ENCODE results near the gene HSPA14. TPM values are rescaled to one million over a fixed set of nuclear protein-coding genes. Genes with fewer than 3 reads are reported as not detected.

Gene HSPA14
- total and polyA plus RNA-seq, 2 of the 8 experiments (the other 6 are each of a cell fraction or from before 2014, with no cell fraction given), result 20.5 to 36.4 TPM

DNA sequence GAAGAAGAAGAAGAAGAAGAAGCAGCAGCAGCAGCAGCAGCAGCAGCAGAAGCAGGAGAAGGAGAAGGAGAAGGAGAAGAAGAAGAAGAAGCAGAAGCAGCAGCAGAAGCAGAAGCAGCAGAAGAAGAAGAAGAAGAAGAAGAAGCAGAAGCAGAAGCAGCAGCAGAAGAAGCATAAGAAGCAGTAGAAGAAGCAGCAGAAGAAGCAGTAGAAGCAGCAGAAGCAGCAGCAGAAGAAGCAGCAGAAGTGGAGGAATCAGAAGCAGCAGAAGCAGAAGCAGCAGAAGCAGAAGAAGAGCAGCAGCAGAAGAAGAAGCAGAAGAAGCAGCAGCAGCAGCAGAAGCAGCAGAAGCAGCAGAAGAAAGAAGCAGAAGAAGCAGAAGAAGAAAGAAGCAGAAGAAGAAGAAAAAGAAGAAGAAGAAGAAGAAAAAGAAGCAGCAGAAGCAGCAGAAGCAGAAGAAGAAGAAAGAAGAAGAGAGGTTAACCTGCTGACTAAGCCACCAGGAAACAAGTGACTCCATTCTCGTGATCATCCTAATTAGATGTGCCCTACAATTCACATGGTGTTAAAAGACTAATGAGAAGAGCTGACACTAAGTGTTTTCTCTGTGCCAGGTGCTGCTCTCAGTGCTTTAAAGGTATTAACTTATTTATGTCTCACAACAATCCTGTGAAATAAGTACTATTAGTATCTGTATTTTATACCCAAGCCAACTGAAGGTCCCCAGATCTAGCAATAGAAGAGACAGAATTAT, 11.9 kb upstream of the HSPA14 start:
- Histone ChIP-seq H3K18ac (ENCODE audit: extremely low read depth, low read length) (no peak overlapping the region), H3K56ac (replicated peaks; ENCODE audit: insufficient read length, low read depth, low read length) (no peak overlapping the region), H2BK15ac (ENCODE audit: low read length) (no peak overlapping the region), H2BK5ac (ENCODE audit: low read depth, low read length) (no peak overlapping the region), H3K9me3 (ENCODE audit: insufficient read depth in 2 of 2, low read depth in 1 of 2, low read length in 1 of 2) (no peaks in the 10 kb centered on the region), H3K23ac (ENCODE audit: insufficient read length) (no peak overlapping the region), H4K8ac (ENCODE audit: extremely low read depth, insufficient read depth, low read length) (no peak overlapping the region), H3K4me3 (ENCODE audit: extremely low read depth in 1 of 4, insufficient read depth in 2 of 4, low read depth in 3 of 4, low read length in 4 of 4) (no peak overlapping the region), H3K14ac (ENCODE audit: insufficient read length) (no peak overlapping the region), H3K23me2 (ENCODE audit: low read depth, low read length) (no peaks in the 10 kb centered on the region), H3K36me3 (ENCODE audit: control insufficient read depth in 2 of 4, insufficient read depth in 4 of 4, low read length in 3 of 4) (no peaks in the 10 kb centered on the region), H2BK120ac (replicated peaks; ENCODE audit: low read depth, low read length) (no peak overlapping the region), H3K27ac (ENCODE audit: low read depth, low read length) (no peak overlapping the region), H3K4me2 (ENCODE audit: insufficient read depth in 1 of 2, low read depth in 2 of 2, low read length in 2 of 2) (no peak overlapping the region), H2BK12ac (ENCODE audit: low read depth, low read length) (no peak overlapping the region), H3K4me1 (replicated peaks in 1 of 4; ENCODE audit: control insufficient read depth in 3 of 4, insufficient read depth in 4 of 4, low read length in 3 of 4) (no peaks in the 10 kb centered on the region; a peak in 2 of 7 replicates), H4K20me1 (replicated peaks in 1 of 2; ENCODE audit: control insufficient read depth in 1 of 2, insufficient read depth in 2 of 2, low read length in 2 of 2) (no peaks in the 10 kb centered on the region), H2AFZ (ENCODE audit: low read length) (no peak overlapping the region), H4K91ac (replicated peaks; ENCODE audit: insufficient read length, low read length) (no peak overlapping the region), H3K79me1 (ENCODE audit: low read depth, low read length) (no peaks in the 10 kb centered on the region), H3K79me2 (ENCODE audit: control insufficient read depth in 1 of 2, insufficient read depth in 2 of 2, low read length in 2 of 2) (no peaks in the 10 kb centered on the region), H3K9ac (replicated peaks in 1 of 4; ENCODE audit: extremely low read depth in 1 of 4, low read depth in 3 of 4, low read length in 3 of 4) (no peak overlapping the region), H3K4ac (replicated peaks; ENCODE audit: insufficient read length, low read depth, low read length) (no peak overlapping the region), H2BK20ac (ENCODE audit: low read length) (no peak overlapping the region), H4K5ac (ENCODE audit: insufficient read length, low read depth, low read length) (no peak overlapping the region), H3K27me3 (replicated peaks in 1 of 4; ENCODE audit: control insufficient read depth in 3 of 4, extremely low read depth in 1 of 4, insufficient read depth in 3 of 4, low read length in 3 of 4) (no peaks in the 10 kb centered on the region), H2AK5ac (ENCODE audit: low read depth, low read length) (no peak overlapping the region)
- WGBS, 2 experiments (ENCODE audit: extremely low coverage in 1 of 2, insufficient coverage in 1 of 2, insufficient read length in 1 of 2, insufficient replicate concordance in 2 of 2, low coverage in 1 of 2, low lambda C conversion rate in 2 of 2, missing lambda C conversion rate in 1 of 2), result 93% methylated on average over 1 of the region's 1 CpG; no CpG with 5 or more reads in 1 of the 2 experiments
- DNase-seq (ENCODE audit: low read depth in 1 of 2, low spot score in 2 of 2) (no peak), FAIRE-seq (no peak)
- POLR2A ChIA-PET (ENCODE audit: partially characterized antibody), result no interaction called here
- CTCF ChIA-PET (ENCODE audit: partially characterized antibody), result interaction anchor here (1.4 to 1.6 kb wide), 3 partner anchors 10 to 327 kb away, joined by 4 to 5 read pairs (median 4); partner anchors contain the start of gene CDNF
- TF ChIP-seq BCL11A (IDR thresholded peaks at IDR 0.05; ENCODE audit: low read depth in 2 of 2, low read length in 2 of 2) (no peak), POU5F1 (IDR thresholded peaks at IDR 0.05; ENCODE audit: low read depth, low read length) (no peak), SIX5 (IDR thresholded peaks at IDR 0.05; ENCODE audit: low read depth, low read length) (no peak), TBP (IDR thresholded peaks at IDR 0.05; ENCODE audit: low read depth, low read length) (no peak), RXRA (IDR thresholded peaks at IDR 0.05; ENCODE audit: insufficient read depth, low read depth, low read length) (no peak), RFX5 (IDR thresholded peaks at IDR 0.05; ENCODE audit: borderline replicate concordance, low read depth, low read length) (no peak), CHD1 (IDR thresholded peaks at IDR 0.05; ENCODE audit: low read depth, low read length) (no peak), TEAD4 (IDR thresholded peaks at IDR 0.05; ENCODE audit: low read depth, low read length) (no peak), SP2 (IDR thresholded peaks at IDR 0.05; ENCODE audit: low read length) (no peak)
- TF ChIP-seq, protein P1, sequence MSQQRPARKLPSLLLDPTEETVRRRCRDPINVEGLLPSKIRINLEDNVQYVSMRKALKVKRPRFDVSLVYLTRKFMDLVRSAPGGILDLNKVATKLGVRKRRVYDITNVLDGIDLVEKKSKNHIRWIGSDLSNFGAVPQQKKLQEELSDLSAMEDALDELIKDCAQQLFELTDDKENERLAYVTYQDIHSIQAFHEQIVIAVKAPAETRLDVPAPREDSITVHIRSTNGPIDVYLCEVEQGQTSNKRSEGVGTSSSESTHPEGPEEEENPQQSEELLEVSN (IDR thresholded peaks at IDR 0.05), result no peak
- TF ChIP-seq, protein P2, sequence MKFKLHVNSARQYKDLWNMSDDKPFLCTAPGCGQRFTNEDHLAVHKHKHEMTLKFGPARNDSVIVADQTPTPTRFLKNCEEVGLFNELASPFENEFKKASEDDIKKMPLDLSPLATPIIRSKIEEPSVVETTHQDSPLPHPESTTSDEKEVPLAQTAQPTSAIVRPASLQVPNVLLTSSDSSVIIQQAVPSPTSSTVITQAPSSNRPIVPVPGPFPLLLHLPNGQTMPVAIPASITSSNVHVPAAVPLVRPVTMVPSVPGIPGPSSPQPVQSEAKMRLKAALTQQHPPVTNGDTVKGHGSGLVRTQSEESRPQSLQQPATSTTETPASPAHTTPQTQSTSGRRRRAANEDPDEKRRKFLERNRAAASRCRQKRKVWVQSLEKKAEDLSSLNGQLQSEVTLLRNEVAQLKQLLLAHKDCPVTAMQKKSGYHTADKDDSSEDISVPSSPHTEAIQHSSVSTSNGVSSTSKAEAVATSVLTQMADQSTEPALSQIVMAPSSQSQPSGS (IDR thresholded peaks at IDR 0.05; ENCODE audit: low read length), result no peak

Measured in H1 (cell line).